Activated CD8-positive, alpha-beta T cell treated with anti-CD3 and anti-CD28 coated beads for 36 hours (primary cell): ENCODE measurements around the gene CCL18. TPM values are rescaled to one million over a fixed set of nuclear protein-coding genes. Genes with fewer than 3 reads are reported as not detected.
"Not testable (repeated sequence)": the region's sequence is repeated elsewhere in the genome, so short reads cannot be mapped to it uniquely, and the experiment has no call there.

ENCODE experiments used
- ATAC-seq: fragments of 200-7000 bp; cut with Tn5 transposase; one replicate; pipeline ENCODE4 v1.10.0; 2021; ENCODE audit warnings: mild to moderate bottlenecking, moderate library complexity
- CTCF ChIA-PET: fragments of 350-600 bp; sonication (Branson Sonifier 250); formaldehyde crosslinking; loops from one replicate; lab custom pipeline; 2021; ENCODE audit warnings: antibody characterized with exemption; lab: Charles Lee
- POLR2A ChIA-PET: fragments of 350-600 bp; sonication (Branson Sonifier 250); formaldehyde crosslinking; loops from one replicate; lab custom pipeline; 2021; ENCODE audit warnings: antibody characterized with exemption; lab: Charles Lee
- DNase-seq: peaks from one replicate; pipeline ENCODE4 v3.0.0-alpha.2; 2020
- H3K27ac Mint-ChIP-seq: one replicate; pipeline ENCODE4 v1.8.0; 2021; ENCODE audit warnings: mild to moderate bottlenecking, mixed read lengths
- H3K27me3 Mint-ChIP-seq: one replicate; pipeline ENCODE4 v1.8.0; 2021; ENCODE audit warnings: mixed read lengths
- H3K36me3 Mint-ChIP-seq: one replicate; pipeline ENCODE4 v1.8.0; 2021; ENCODE audit warnings: low read depth, mixed read lengths
- H3K4me1 Mint-ChIP-seq: one replicate; pipeline ENCODE4 v1.8.0; 2021; ENCODE audit warnings: low read depth, mixed read lengths
- H3K4me3 Mint-ChIP-seq: one replicate; pipeline ENCODE4 v1.8.0; 2021; ENCODE audit warnings: mild to moderate bottlenecking, moderate library complexity, mixed read lengths
- H3K9me3 Mint-ChIP-seq: one replicate; pipeline ENCODE4 v1.8.0; 2021; ENCODE audit warnings: mixed read lengths
- CTCF ChIP-seq: fragments of 200-600 bp; IDR thresholded peaks from one replicate; pipeline ENCODE4 v1.8.0; 2022; ENCODE audit warnings: antibody characterized with exemption, mild to moderate bottlenecking
- intact Hi-C: fragments of 100-400 bp; cut with micrococcal nuclease; formaldehyde crosslinking; loops from one replicate; pipeline ENCODE4 v1.10.0; 2022
- total RNA-seq, 2 experiments: library from RNA; stranded (reverse); gene quantifications; one replicate each; pipeline ENCODE4 v1.2.3, GENCODE V29; 2021

Gene CCL18
- total RNA-seq, 2 experiments from 2014 or later: not detected

DNA sequence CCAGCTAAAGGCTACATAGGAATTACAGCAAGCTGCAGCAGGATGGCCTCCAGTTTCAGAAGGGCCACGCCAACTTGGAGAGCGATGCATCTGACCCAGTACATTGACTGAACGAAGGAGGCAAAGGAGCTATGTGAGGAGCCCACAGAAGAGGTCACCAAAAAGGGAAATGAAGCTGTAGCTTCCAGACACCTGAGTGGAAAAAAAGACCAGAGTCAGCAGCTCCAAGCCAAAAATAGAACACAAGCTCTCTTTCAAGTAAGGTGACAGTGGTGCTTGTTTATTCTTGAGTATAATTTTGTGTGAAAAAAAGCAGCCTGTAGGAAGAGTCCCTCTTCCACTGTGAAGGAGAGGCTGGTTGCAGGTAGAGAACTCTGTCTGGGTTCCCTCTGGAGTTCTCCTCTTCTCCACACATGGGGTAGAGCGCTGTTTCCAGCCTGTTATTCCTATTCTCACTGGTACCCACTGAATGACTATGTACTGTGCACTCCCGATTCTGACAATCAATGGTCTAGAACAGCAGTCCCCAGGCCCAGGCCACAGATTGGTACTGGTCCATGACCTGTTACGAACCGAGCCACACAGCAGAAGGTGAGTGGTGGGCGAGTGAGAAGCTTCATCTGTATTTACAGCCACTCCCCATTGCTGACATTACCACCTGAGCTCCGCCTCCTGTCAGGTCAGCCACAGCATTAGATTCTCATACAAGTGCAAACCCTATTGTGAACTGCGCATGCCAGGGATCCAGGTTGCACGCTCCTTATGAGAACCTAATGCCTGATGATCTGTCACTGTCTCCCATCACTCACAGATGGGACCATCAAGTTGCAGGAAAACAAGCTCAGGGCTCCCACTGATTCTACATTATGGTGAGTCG lies 54.6 kb downstream of the CCL18 start:
- H3K27me3 Mint-ChIP-seq: no peaks in the 10 kb centered on the region
- DNase-seq (peak; percentile 18), ATAC-seq (no peak)
- intact Hi-C loops: no loop called here
- no peak for TF ChIP-seq CTCF
- peaks cover 5% of the 10 kb centered on the region for H3K9me3 Mint-ChIP-seq
- ChIA-PET POLR2A (interaction anchor here (0.6 to 2.2 kb wide), 8 partner anchors 9 to 32 kb away, joined by 3 to 7 read pairs (median 4); partner anchors contain the start of genes CCL3 and CCL4), CTCF (interaction anchor here (0.9 to 4.6 kb wide), 6 partner anchors 13 to 149 kb away, joined by 3 to 32 read pairs (median 6); no protein-coding TSS in a partner anchor)
- H3K4me3 Mint-ChIP-seq: peak overlapping the region; percentile 31
- H3K36me3 Mint-ChIP-seq: no peaks in the 10 kb centered on the region
- peak overlapping the region; percentile 89 for H3K27ac Mint-ChIP-seq
- H3K4me1 Mint-ChIP-seq: peaks cover 37% of the 10 kb centered on the region

DNA sequence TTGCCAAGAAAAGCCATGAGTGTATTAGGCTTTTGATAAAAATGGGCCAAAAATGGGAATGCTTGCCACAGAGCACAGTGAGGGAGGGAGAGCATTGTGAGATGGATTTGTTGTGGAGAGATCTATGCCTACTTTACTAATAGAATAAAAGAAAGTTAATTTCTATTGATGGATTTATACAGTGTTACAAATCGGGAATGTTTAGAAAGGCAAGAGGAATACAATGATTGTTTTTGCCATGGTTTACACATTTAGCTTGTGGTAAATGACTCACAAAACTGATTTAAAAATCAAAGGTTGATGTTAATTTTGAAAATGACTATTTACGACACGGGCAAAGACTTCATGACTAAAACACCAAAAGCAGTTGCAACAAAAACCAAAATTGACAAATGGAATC lies 56.1 kb downstream of the CCL18 start:
- H3K27ac Mint-ChIP-seq: no peak overlapping the region
- peaks cover 6% of the 10 kb centered on the region for H3K9me3 Mint-ChIP-seq
- H3K4me1 Mint-ChIP-seq: peaks cover 37% of the 10 kb centered on the region
- H3K4me3 Mint-ChIP-seq: no peak overlapping the region
- intact Hi-C loops: no loop called here
- TF ChIP-seq CTCF: no peak
- CTCF ChIA-PET: interaction anchor here (4.6 kb wide), 1 partner anchor 29 kb away, joined by 19 read pairs; no protein-coding TSS in a partner anchor
- H3K36me3 Mint-ChIP-seq: no peaks in the 10 kb centered on the region
- ATAC-seq (no peak), DNase-seq (no peak)
- POLR2A ChIA-PET: interaction anchor here (2.0 to 2.2 kb wide), 2 partner anchors 14 to 31 kb away, joined by 5 to 7 read pairs; no protein-coding TSS in a partner anchor
- no peaks in the 10 kb centered on the region for H3K27me3 Mint-ChIP-seq

- intact Hi-C loops, ATAC-seq, CTCF ChIA-PET, DNase-seq, H3K4me3 Mint-ChIP-seq, H3K27me3 Mint-ChIP-seq, H3K27ac Mint-ChIP-seq, POLR2A ChIA-PET, H3K36me3 Mint-ChIP-seq: not testable (repeated sequence)
- peaks cover 38% of the 10 kb centered on the region for H3K4me1 Mint-ChIP-seq
- peaks cover 14% of the 10 kb centered on the region for H3K9me3 Mint-ChIP-seq
These were observed 57.0 kb downstream of the CCL18 start for GRCh38 chr17:36121099-36121498.

Other genes with a start within 250 kb of the CCL18 start
- gene HEATR9, start 195.4 kb upstream of the CCL18 start, total RNA-seq: under 1 TPM; 0.38 to 0.70 TPM
- gene CCL5, start 183.9 kb upstream of the CCL18 start, total RNA-seq: 100 to 1,000 TPM; 156 to 158 TPM
- gene RDM1, start 133.5 kb upstream of the CCL18 start, total RNA-seq: 10 to 100 TPM; 12.6 to 16.0 TPM
- gene LYZL6, start 120.6 kb upstream of the CCL18 start, total RNA-seq: not detected
- gene CCL16, start 82.8 kb upstream of the CCL18 start, total RNA-seq: not detected
- gene CCL14, start 77.5 kb upstream of the CCL18 start, total RNA-seq: not detected
- gene CCL15, start 62.7 kb upstream of the CCL18 start, total RNA-seq: not detected
- gene CCL23, start 46.3 kb upstream of the CCL18 start, total RNA-seq: not detected
- gene CCL3, start 25.9 kb downstream of the CCL18 start, total RNA-seq: 100 to 1,000 TPM; 230 to 253 TPM
- gene CCL4, start 39.6 kb downstream of the CCL18 start, total RNA-seq: 100 to 1,000 TPM; 287 to 290 TPM
- gene TBC1D3B, start 112.4 kb downstream of the CCL18 start, total RNA-seq: 1 to 10 TPM; 6.6 to 9.0 TPM
- 10 to 100 TPM; 33.8 to 35.1 TPM for gene CCL3L1, start 132.5 kb downstream of the CCL18 start, total RNA-seq
- gene CCL4L2, start 146.8 kb downstream of the CCL18 start, total RNA-seq: 100 to 1,000 TPM in 1 of 2 experiments, 10 to 100 TPM in 1; 95.1 to 102 TPM
- under 1 TPM; 0.38 to 0.45 TPM for gene TBC1D3I, start 200.3 kb downstream of the CCL18 start, total RNA-seq